ENCODE data around the gene ATRNL1. TPM values are rescaled to one million over a fixed set of nuclear protein-coding genes. Genes with fewer than 3 reads are reported as not detected.

Gene ATRNL1
- total and polyA plus RNA-seq, 2 of the 8 experiments (the other 6 are each of a cell fraction or from before 2014, with no cell fraction given): 5.1 to 17.6 TPM

DNA sequence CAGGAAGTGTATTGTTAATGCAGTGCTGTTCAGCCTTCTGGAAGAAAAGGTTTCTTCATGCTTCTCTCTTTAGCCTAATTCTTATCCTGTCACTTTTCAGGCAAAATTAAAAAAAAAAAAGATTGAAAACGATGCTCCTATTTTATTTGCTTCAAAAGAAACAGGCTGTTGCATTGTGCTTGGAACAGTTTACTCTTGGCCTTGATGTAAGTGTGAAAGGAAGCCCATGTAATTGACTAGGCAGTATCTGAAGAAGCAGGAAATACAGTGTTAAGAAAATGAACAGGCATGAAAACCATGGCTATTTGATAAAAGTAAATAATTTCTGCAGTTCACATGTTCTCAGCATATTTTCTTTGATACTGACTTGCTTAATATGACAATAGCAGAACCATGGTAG is 40.4 kb upstream of the ATRNL1 start (continued):
- TF ChIP-seq, protein P1, sequence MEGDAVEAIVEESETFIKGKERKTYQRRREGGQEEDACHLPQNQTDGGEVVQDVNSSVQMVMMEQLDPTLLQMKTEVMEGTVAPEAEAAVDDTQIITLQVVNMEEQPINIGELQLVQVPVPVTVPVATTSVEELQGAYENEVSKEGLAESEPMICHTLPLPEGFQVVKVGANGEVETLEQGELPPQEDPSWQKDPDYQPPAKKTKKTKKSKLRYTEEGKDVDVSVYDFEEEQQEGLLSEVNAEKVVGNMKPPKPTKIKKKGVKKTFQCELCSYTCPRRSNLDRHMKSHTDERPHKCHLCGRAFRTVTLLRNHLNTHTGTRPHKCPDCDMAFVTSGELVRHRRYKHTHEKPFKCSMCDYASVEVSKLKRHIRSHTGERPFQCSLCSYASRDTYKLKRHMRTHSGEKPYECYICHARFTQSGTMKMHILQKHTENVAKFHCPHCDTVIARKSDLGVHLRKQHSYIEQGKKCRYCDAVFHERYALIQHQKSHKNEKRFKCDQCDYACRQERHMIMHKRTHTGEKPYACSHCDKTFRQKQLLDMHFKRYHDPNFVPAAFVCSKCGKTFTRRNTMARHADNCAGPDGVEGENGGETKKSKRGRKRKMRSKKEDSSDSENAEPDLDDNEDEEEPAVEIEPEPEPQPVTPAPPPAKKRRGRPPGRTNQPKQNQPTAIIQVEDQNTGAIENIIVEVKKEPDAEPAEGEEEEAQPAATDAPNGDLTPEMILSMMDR (IDR thresholded peaks at IDR 0.05; ENCODE audit: control extremely low read depth in 1 of 3, insufficient read depth in 1 of 3, low read depth in 1 of 3, low read length in 3 of 3): no peak

All from H1 (cell line).